ENCODE data around the gene WNT11. TPM values are rescaled to one million over a fixed set of nuclear protein-coding genes. Genes with fewer than 3 reads are reported as not detected.

WNT11 gene
- total RNA-seq, result 11.6 TPM

DNA sequence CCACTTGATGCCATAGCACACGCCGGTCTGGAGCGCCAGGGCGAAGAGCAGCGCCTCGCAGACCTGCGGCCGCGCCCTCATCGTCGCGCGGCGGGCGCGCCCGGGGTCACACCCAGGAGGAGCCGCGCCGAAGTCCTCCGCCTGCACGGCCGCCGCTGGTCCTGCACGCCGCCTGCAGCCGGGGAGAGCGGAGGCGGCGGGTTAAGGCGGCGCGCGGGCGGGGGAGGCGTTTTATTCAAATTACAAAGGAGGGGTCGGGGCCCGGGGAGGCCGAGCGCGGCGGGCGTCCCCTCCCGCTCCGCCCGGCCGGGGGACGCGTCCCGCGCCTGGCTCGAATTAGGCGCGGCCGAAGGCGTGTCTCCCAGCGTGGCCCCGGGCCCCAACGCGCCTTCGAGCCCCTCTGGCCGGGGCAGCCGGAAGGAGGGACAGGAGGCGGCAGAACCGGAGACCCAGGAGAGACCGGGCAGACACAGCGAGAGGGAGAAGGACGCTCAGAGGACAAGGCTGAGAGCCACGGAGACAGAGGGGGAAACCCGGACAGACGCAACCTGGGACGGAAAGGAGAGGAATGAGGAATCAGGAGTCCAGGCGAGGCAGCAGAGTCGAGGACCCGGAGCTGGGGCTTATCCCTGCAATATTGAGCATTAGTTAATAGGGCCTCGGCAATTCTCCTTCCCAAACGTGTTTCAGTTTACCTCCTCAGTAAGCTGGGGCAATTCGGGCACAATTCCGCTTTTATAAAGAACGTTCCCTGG, at the start of gene WNT11:
Gene WNT11 (minus strand): TSS at position 176 of the 755 bp plus-strand sequence. CDS start 95 bp downstream, at position 81.
- DNase-seq (ENCODE audit: low spot score) (peak; percentile 75), ATAC-seq (no peak)
- intact Hi-C loops (cut with DNase I), result loop anchor here (5.0 kb wide), 1 partner anchor 111 kb away; no protein-coding TSS in a partner anchor

DNA sequence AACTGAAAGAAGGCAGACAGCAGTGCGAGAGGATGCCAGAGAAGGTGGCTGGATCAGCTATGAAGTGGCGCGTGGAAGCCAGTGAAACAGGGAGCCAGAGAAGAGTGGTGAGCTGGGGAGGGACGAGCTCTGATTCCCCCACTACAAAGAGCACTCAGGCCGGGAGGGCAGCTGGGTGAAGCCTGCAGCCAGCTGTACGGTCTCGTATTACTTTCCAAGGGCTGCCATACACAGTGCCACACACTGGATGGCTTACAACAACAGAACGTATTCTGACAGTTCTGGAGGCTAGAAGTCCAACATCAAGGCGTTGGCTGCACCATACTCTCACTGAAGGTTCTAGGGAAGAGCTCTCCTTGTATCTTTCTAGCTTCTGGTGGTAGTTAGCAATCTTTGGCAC, 47.1 kb upstream of the WNT11 start:
- no peak for ATAC-seq
- intact Hi-C loops (cut with DNase I), result no loop called here
- no peak for DNase-seq (ENCODE audit: low spot score)

DNA sequence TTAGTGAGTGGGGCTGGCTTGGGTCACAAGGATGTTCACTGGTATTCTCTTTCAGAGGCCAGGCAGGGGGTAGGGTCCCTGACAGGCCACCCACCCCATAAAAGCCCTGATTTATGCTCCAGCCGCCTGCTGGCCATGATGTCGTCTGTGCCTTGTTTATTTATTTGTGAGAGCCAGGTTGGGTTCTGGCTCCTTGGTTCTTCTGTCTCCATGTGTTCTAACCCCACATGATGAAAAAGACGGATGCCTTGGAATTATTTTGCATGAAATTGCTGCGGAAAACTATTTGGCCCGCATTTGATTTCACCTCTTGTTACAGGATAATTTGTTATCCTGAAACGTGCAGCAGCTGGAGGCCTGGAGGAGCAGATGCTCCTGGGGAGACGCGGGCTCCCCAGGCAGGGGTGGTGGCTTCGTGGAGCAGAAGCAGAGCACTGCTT, 46.3 kb upstream of the WNT11 start:
- ATAC-seq (no peak), DNase-seq (ENCODE audit: low spot score) (no peak)
- intact Hi-C loops (cut with DNase I), result no loop called here

DNA sequence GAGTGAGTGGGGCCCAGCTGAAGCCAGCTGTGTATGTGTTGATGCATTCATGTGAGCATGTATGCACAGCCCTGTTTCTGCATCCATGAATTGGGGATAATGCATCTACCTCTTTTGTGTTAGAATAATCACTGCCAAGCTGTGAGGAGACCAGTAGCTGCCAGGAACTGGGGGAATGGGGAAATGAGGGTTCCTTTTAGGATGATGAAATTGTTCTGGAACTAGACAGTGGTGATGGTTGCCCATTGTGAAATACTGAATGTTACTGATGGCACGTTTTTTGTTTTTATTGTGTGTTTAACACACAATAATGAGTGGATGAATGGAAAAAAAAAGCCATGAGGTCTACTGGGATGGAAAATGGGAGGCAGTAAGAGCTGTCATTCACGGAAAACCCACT, 45.3 kb upstream of the WNT11 start:
- ATAC-seq (peak; percentile 88), DNase-seq (ENCODE audit: low spot score) (no peak)
- intact Hi-C loops (cut with DNase I), result no loop called here

DNA sequence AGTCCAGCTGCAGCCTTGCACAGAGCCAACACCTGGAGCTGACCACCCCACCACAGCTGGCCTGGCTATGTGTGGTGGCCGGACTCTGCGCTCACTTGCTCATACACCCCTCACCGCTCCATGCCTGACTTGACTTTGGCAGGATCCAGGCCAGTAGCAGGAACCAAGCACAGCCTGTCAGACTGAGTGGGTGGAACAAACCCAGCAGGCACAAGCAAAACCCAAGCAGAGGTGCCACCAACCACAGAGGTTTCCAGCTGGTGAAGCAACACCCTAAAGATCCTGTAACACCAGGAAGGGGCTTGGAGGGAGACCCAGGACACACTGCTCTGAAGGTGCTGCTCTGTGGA, 44.9 kb upstream of the WNT11 start:
- intact Hi-C loops (cut with DNase I), result no loop called here
- ATAC-seq (peak; percentile 23), DNase-seq (ENCODE audit: low spot score) (no peak)

DNA sequence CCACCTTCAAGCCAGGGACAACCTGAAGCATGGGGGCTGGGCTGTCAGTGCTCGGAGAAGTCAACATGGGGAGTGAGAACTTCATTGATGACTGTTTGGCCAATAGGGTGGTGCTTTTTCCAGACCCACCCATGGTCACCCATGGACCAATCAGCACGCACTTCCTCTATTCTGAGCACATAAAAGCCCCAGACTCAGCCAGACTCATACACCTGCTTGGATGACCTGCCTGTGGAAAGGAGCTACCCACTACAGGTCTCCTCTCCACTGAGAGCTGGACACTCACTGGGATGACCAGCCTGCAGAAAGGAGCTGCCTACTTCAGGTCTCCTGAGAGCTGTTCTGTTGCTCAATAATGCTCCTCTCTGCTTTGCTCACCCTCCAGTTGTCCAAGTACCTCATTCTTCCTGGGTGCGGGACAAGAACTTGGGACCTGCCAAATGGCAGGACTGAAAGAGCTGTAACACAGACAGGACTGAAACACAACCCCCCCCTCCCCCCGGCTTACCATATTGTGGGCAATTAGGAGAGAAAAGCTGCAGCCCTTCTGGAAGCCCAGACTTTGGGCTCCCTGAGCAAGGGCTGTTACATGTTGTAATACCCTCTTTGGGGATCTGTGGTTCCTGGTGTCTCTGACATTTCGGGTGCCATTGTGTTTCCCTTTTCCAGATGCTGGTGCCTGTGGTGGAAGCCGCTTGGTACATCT, 44.4 kb upstream of the WNT11 start:
- DNase-seq (ENCODE audit: low spot score) (no peak), ATAC-seq (peak; percentile 12)
- intact Hi-C loops (cut with DNase I), result no loop called here

DNA sequence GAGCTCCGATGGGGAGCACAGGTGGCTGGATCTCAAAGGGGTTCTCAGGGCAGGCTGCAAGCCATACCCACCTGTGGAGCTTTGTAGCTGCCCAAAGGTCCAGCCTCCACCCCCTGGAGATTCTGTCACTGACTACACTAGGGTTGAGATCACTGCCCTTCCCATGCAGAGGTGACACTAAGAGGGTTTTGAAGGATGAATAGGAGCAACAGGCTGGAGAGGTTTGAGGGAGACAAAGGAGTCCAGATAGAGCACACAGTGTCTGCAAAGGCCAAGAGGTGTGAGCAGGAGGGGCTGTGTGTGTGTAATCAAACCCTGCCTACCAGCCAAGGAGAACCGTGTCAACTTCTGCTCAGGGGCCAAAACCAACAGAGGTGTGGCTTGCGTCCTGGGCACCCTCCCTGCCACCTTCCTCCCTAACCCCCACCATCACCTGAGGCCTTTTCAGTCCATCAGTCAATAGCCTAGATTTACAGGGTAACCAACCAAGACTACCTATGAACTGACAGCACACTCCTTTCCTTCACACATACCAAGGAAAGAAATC, 43.0 kb upstream of the WNT11 start:
- intact Hi-C loops (cut with DNase I), result no loop called here
- DNase-seq (ENCODE audit: low spot score) (no peak), ATAC-seq (no peak)

DNA sequence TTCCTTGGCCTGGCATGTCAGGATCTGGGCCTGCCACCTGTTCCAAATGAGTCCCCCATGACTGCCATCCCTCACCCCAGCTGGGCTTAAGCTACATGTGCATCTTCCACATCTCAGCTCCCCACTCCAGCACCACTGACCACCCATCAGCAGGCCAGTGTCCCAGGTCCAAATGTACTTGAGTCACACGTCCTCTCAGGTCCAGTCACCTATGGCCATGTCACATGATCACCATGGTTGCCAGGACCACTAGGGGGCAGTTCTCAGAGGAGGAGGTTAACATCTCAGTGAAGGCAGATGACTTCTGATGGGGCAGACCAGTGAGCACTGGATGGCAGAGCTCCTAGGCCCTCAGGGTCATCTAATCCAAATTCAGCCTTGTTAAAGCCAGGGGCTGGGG, 41.9 kb upstream of the WNT11 start:
- intact Hi-C loops (cut with DNase I), result no loop called here
- ATAC-seq, result no peak
- DNase-seq (ENCODE audit: low spot score), result no peak

DNA sequence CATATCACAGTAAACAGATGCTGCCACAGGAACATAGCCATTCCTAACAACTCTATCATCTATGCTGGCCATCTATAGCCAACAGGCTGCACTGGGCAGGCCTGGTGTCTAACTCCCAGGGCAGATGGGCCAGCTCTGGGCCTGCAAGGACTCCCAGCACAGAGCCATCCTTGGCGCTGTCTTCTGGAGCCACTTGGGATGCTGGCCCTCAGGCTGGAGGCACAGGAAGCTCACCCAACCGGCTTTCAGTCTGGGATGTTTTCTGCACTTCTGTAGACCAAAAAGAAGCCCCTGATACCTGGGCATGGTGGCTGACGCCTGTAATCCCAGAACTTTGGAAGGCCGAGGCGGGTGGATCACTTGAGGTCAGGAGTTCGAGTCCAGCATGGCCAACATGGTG, 40.8 kb upstream of the WNT11 start:
- intact Hi-C loops (cut with DNase I), result no loop called here
- ATAC-seq, result no peak
- no peak for DNase-seq (ENCODE audit: low spot score)

DNA sequence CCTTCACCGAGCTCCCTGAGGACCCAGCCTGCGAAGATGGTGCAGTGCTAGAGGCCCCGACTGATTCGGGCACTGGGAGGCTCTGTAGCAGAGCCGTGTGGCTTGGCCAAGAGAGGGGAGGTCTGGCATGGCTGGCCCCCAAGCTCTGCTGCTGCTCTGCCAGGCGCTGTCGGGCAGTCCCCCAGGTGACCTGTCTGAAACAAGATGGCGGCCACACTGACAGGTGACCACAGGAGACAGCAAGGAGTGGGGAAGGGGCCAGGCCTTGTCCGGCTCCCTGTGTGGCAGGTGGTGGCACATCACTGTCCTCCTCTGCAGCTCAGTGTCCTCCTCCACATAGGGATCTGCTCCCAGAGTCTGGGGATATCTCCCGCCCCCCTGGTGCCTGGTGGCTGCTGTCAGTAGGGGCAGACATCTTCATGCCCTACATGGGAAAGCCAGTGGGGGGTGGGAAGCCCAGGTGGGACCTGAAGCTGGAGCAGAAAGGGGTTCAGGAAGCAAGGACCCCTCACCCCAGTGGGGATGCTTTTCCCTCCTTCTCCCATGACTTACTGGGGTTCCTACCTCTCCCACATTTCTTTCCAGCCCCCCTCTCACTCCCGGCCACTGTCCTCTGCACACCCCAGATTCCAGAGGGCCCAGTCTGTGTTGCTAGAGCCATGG, 40.1 kb upstream of the WNT11 start:
- ATAC-seq, result no peak
- no peak for DNase-seq (ENCODE audit: low spot score)
- intact Hi-C loops (cut with DNase I), result no loop called here

DNA sequence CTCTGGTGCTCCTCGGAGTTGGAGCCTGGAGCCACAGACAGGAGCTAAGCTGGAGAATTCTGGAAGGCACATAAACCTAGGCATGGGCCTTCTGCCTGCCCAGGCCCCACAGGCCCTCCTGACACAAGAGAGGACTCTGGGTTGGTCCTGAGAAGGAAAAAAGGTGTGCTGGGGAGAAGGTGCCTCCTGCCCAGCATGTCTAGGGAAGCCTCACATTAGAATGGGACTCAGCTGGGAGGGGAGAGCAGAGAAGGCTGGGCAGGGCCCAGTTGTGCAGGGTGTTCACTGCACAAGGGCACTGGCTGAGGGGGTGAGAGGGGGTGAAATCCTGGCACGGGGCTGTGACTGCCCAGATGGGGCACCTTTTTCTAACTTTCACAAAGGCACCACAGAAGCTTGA, 39.4 kb upstream of the WNT11 start:
- no peak for DNase-seq (ENCODE audit: low spot score)
- no peak for ATAC-seq
- intact Hi-C loops (cut with DNase I), result no loop called here

DNA sequence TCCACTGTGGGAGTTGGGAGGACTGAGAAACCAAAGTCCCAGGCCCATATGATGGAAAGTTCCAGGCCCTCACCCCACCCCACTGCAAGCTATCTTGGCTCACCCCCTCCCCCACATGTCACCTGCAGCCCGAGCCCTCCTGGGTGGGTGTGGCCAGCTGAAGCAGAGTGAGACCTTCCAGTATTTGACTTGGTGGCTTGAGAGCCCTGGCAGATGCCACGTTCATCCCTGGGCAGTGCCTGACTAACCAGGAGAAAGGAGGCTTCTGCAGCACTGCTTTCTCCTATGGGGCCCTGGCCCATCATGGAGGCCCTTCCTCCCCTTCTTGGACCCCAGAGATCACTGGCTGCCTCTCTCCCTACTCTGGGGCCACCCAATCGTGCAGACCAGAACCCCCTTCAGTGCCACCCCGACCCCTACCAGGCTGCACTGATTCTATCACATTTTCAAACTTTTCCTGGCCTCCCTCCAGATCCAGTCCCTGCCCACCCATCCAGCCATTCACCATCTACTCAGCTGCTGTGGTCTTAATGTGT, 38.1 kb upstream of the WNT11 start:
- no peak for DNase-seq (ENCODE audit: low spot score)
- intact Hi-C loops (cut with DNase I), result no loop called here
- ATAC-seq, result no peak

DNA sequence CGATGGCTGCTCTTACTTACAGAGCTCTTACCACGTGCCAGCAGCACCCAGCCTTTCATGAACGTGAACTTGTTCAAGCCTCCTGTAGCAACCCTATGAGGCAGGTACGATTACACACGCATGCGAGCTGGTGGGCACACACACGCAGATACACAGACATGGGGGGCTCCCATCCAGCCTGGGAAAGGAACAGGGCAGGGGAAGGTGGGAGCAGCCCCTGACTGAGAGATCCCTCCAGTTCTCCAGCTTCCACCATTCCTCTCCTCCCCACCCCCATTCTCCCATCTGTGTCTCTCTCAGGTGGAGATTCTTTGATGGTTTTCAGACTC, 37.6 kb upstream of the WNT11 start:
- ATAC-seq (no peak), DNase-seq (ENCODE audit: low spot score) (no peak)
- intact Hi-C loops (cut with DNase I), result no loop called here

DNA sequence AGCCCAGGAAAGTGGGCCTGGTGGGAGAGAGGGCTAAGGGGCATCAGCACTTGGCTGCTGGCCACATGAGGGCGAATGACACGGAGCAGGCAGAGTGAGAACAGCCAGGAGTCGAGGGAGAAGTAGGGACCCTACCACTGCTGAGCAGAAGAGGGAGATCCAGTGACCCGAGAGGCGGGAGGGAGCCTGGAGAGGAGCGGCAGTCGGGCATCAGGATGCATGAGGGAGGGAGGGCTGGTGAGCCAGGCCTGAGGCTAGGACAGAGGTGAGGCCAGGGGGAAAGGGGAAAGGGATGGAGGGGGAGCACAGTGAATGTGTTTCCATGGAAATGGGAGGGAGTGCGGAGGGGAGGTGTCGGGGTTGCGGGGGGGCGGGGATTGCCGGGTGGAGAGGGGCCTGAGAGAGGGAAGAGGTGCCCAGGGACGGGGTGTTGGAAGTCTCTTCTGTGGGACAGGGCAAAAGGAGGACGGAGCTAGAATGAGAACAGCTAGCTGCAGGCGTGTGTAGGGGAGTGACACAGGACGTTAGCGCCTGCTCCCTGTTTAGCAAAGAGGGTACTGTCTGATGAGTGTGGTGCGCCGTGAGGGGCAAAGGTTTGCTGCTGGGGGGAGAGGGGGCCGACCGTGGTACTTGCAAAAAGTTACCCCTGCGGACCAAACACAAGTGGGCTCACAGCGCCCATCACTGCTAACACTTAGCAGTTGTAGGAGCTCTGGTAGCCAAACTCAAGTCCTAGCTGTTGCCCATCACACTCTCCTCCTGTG, 37.1 kb upstream of the WNT11 start:
- intact Hi-C loops (cut with DNase I), result no loop called here
- DNase-seq (ENCODE audit: low spot score) (no peak), ATAC-seq (no peak)

DNA sequence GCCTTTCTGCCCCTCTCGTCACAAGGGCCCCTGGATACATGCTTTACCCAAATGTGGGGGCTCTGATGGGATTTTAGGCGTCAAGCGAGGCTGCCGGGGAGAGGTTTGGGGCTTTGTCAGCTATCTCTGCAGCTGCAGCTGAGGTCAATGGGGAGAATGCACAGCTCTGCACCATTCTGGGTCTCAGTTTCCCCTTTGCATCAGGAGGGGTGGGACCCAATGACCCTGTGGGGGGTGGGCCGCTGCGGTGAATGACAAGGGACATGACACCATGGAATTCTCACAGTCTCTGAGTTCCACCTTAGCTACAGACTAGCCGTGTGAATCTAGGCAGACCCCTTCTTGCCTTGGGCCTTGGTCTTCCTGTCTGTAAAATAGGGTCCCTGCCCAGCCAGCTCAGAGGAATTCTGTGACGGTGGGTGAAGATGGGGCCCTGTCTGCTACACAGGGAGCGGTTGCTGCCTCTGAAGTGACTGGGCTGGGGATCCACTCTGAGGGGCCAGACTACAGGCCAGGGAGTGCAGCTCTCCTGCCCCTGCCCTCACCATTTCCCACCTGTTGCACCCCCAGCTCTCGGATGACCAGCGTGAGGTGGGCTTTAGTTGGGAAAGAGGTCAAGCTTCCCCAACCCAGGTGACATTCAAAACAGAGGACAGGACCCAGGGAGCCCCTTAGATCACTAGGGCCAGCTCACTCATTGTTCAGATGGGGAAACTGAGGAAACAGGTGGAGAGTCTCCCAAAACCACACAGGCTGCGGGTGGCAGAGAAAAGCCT, 35.9 kb upstream of the WNT11 start:
- intact Hi-C loops (cut with DNase I), result no loop called here
- no peak for DNase-seq (ENCODE audit: low spot score)
- ATAC-seq, result no peak

DNA sequence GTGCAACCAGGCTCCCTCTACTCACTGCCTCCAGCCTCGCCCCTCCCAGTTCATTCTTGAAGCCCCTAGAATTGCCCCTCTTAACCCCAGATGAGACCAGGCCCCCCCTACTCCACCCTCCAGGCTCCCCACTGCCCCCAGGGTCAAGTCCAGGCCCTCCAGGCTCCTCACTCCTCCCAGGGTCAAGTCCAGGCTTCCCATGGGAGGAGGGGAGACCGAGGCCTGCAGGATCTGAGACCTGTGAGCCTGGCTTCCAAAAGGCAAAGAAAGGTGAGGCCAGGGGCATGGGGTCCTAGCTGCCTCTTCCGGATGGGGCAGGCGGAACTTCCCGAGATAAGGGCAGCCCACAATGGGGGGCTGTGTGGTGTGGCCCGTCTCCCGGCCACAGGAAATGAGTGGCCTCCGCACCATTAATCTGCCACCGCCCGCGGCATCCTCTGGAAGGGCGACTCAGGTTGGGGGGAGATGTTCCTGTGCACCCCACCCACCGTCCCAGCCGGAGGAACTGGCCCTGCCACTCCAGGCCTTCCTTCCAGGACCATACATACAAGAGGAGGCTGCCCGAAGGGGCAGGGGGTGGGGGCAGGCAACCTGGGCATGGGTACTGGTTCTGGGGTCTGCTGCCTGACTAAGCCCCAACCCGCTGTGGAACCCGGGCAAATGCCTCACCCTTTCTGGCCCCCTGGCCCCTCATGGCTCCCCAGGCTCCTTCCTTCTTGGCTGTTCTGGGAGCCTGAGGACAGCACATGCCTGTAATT, 35.1 kb upstream of the WNT11 start:
- intact Hi-C loops (cut with DNase I), result no loop called here
- ATAC-seq, result no peak
- DNase-seq (ENCODE audit: low spot score), result no peak

DNA sequence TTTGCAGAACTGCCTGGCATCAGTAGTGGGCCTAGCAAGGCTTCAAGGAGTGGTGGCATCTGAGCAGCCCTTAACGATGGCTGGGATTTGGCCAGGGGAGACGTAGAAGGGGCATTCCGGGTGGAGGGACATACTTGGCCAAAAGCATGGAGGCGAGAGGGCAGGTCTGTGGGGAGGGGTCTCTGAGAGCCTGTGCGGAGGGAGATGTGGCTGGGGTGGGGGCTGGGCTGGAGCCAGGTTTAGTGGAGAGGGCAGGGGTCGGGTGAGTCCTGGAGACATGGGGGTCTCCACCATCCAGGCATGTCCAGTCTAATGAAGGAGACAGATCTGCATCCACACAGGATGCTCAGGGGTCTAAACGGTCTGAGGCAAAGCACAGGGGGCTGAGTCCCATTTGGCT, 34.4 kb upstream of the WNT11 start:
- intact Hi-C loops (cut with DNase I), result no loop called here
- no peak for DNase-seq (ENCODE audit: low spot score)
- no peak for ATAC-seq

DNA sequence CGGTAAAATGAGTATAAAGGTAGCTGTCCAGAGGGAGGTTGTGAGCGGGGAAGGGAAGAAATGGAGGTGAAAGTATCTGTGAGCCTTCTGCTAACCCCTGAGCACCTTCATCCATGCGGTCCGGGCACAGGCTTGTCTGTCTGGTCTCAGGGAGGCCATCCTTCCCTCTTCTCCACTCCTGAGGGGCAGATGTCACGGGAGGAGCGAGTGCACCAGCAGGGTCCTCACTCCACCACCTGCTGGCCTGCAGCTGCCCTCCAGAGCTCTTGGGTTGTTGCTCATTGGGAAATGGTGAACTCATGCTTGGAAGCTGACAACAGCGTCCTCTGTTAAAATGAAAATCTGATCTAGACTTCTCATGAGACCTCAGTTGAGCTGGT, 33.8 kb upstream of the WNT11 start:
- ATAC-seq, result no peak
- intact Hi-C loops (cut with DNase I), result no loop called here
- DNase-seq (ENCODE audit: low spot score), result no peak
